H54 (cell line): ENCODE data around the gene MINPP1.

Experiments
- DNase-seq: peaks from one replicate; pipeline ENCODE4 v3.0.0; 2011; ENCODE audit warnings: low spot score, mixed read lengths; ENCODE audit not compliant: insufficient read length
- FAIRE-seq: peaks from 3 replicates; lab custom pipeline; 2011; peaks lifted over from hg19 to GRCh38; lab: Jason Lieb, UNC
- POLR2A ChIP-seq: IDR thresholded peaks from 2 replicates; pipeline ENCODE4 v1.6.1; 2011; ENCODE audit warnings: low read depth, mild to moderate bottlenecking, low read length

MINPP1 gene

GRCh38 chr10:87593702-87594101 is 89.0 kb downstream of the MINPP1 start:
- TF ChIP-seq POLR2A = no peak
- no peak for DNase-seq
- FAIRE-seq = no peak

DNA sequence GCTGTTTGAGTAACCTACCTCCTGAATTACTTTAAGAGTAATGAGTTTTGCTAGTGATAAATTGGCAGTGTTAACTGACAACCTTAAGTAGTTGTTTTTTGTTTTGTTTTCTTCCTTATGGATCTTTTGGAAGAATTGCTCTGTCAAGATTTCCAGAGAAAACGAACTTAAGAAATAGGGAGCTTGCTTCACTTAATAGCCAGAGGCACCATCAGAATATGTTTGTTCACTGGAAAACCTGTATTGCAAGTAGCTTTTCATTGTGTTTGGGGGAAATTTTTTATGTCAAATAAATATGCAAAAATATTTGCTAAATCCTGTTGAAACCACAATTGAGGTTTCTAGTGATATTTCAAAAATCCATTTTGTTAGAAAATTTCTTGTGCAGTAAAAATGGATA is 89.5 kb downstream of the MINPP1 start:
- DNase-seq = no peak
- TF ChIP-seq POLR2A = no peak
- FAIRE-seq = no peak

- no peak for TF ChIP-seq POLR2A
- DNase-seq = no peak
- FAIRE-seq = no peak
Observed at GRCh38 chr10:87594864-87595263, 90.2 kb downstream of the MINPP1 start.

DNA sequence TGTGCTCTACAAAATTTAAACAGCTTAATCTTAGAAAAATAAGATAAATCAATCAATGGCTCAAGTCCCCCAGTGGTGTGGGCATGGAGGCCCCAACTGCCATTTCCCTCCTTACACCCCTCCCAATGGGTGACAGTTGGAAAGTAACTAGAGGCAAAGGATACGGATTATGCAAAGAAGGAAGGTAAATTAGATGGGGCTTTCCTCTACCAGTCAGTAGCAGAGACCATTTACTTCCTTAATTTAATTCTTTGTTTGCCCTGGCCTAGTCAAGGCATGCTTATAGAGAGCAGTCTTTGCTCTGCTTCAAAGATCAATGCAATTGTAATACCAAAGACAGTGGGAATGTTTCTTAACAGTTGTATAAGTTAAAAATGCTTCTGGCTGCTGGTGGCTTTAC is 91.7 kb downstream of the MINPP1 start:
- no peak for DNase-seq
- no peak for TF ChIP-seq POLR2A
- no peak for FAIRE-seq

- DNase-seq (no peak), FAIRE-seq (no peak)
- no peak for TF ChIP-seq POLR2A
Observed at GRCh38 chr10:87598700-87599099, 94.0 kb downstream of the MINPP1 start.

DNA sequence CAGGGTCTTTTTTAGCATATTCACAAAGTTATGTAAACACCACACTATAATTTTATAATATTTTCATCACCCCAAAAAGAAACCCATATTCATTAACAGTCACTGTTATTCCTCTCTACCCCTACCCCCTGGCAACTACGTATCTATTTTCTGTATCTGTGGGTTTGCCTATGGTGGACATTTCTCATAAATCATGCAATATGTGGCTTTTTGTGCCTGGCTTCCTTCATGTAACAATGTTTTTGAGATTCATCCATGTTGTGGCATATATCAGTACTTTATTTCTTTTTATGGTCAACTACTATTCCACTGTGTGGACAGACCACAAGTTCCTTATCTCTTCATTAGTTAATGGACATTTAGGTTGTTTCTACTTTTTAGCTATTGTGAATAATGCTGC is 95.9 kb downstream of the MINPP1 start:
- DNase-seq (no peak), FAIRE-seq (no peak)
- TF ChIP-seq POLR2A = no peak
